Adrenal gland (tissue), 12 donors: ENCODE results near the gene SVOPL. TPM values are rescaled to one million over a fixed set of nuclear protein-coding genes. Genes with fewer than 3 reads are reported as not detected.

Experiments used
- DNase-seq, 7 donors: peaks; one replicate each; pipeline ENCODE4 v3.0.0-alpha.2; 2019 to 2020
- H3K27ac ChIP-seq, 5 donors: fragments of 200-600 bp; sonication (generic) in 4 of 5; 1 replicate in 3 of 5; 2 replicates in 2 of 5; pipeline versions ENCODE4 v1.5.1 to v1.8.0; 2016 to 2020; ENCODE audit warnings: mild to moderate bottlenecking in 1 of 5
- H3K27me3 ChIP-seq: fragments of 200-600 bp; 2 replicates; pipeline ENCODE4 v1.8.0; 2021
- H3K36me3 ChIP-seq, 2 donors: fragments of 200-600 bp; replicated peaks in 1 of 2; 1 replicate in 1 of 2; 2 replicates in 1 of 2; pipeline versions ENCODE4 v1.5.1 to v1.8.0; 2018 to 2022
- H3K4me1 ChIP-seq, 2 donors: fragments of 200-600 bp; replicated peaks in 1 of 2; 1 replicate in 1 of 2; 2 replicates in 1 of 2; pipeline versions ENCODE4 v1.5.1 to v1.8.0; 2018 to 2021
- H3K4me3 ChIP-seq, 4 donors: fragments of 200-600 bp; sonication (generic) in 3 of 4; one replicate each; pipeline ENCODE4 v1.5.1; 2016 to 2018
- H3K9me3 ChIP-seq, 3 donors: fragments of 200-600 bp; sonication (generic) in 1 of 3; replicated peaks in 1 of 3; 1 replicate in 2 of 3; 2 replicates in 1 of 3; pipeline versions ENCODE4 v1.5.1 to v1.8.0; 2016 to 2021
- POLR2A ChIP-seq, 2 donors: fragments of 450-650 bp; IDR thresholded peaks; one replicate each; pipeline ENCODE4 v1.6.1; 2017; ENCODE audit warnings: antibody characterized with exemption in 2 of 2, mild to moderate bottlenecking in 2 of 2, moderate library complexity in 1 of 2
- WGBS, 4 donors: extraction: QIAGEN DNeasy Blood & Tissue Kit in 2 of 4; methylation state at CpG; one replicate each; pipeline versions ENCODE4 v1.1.5 to v1.1.7; 2013 to 2017; 5-methylcytosine and 5-hydroxymethylcytosine counted together
- intact Hi-C, 2 donors: fragments of 100-400 bp; cut with DNase I; formaldehyde crosslinking; loops; one replicate each; pipeline versions ENCODE4 v1.14.1 to v1.15.0; 2022 to 2023
- polyA plus RNA-seq, 3 donors: library from polyadenylated mRNA; stranded (reverse); fragments of 200-250 nt in 2 of 3; fragments of 350-450 nt in 1 of 3; fragmentation: Illumina TruSeq in 1 of 3; extraction: RNeasy Lipid Tissue Mini Kit (QIAGEN cat#74804) in 1 of 3; gene quantifications; one replicate each; pipeline ENCODE4 v1.2.3, GENCODE V29; 2013 to 2014
- total RNA-seq, 9 donors: library from RNA; depleted of rRNA in 4 of 9; stranded (reverse); fragments of >200 nt in 4 of 9; fragments of 120-200 nt in 1 of 9; fragmentation: NEBNext Ultra II Directional in 1 of 9; extraction: Animal tissue kit (Norgen Biotek cat#: 25700) in 1 of 9; gene quantifications; one replicate each; pipeline versions ENCODE4 v1.1.0 to v1.2.4, GENCODE V29; 2013 to 2023
- TF ChIP-seq, protein P1 (sequence below), 6 experiments: fragments of 450-650 bp in 4 of 6; fragments of 200-600 bp in 2 of 6; sonication (generic) in 1 of 6; IDR thresholded peaks; 1 replicate in 5 of 6; 2 replicates in 1 of 6; pipeline versions ENCODE4 v1.5.1 to v1.8.0; 2016 to 2021; ENCODE audit warnings: antibody characterized with exemption in 6 of 6, mild to moderate bottlenecking in 2 of 6, moderate library complexity in 1 of 6
- donor health status: healthy with polysubstance abuse.
- donor health status: Bipolar disorder and iron deficiency.
- donor health status: DM: yes; HTN: yes; CAD: no.
- donor health status: DM: no; HTN: no; CAD: no.
- donor health status: DM: no; HTN: no; CAD: no.
- donor health status: DM: yes; HTN: yes; CAD: no.

Gene SVOPL
- total and polyA plus RNA-seq, 12 donors, result 0.54 to 4.8 (median 1.5) TPM

GRCh38 chr7:138608275-138608674 lies 92.9 kb downstream of the SVOPL start:
- intact Hi-C loops, result no loop called here
- DNase-seq, result no peak
- Histone ChIP-seq H3K9me3 (no peaks in the 10 kb centered on the region), H3K4me3 (no peak overlapping the region), H3K4me1 (peaks cover 6 to 8% of the 10 kb centered on the region in 2 donors), H3K27me3 (no peaks in the 10 kb centered on the region), H3K27ac (no peak overlapping the region), H3K36me3 (no peaks in the 10 kb centered on the region)
- TF ChIP-seq POLR2A (IDR thresholded peaks at IDR 0.05), result no peak
- TF ChIP-seq, protein P1, sequence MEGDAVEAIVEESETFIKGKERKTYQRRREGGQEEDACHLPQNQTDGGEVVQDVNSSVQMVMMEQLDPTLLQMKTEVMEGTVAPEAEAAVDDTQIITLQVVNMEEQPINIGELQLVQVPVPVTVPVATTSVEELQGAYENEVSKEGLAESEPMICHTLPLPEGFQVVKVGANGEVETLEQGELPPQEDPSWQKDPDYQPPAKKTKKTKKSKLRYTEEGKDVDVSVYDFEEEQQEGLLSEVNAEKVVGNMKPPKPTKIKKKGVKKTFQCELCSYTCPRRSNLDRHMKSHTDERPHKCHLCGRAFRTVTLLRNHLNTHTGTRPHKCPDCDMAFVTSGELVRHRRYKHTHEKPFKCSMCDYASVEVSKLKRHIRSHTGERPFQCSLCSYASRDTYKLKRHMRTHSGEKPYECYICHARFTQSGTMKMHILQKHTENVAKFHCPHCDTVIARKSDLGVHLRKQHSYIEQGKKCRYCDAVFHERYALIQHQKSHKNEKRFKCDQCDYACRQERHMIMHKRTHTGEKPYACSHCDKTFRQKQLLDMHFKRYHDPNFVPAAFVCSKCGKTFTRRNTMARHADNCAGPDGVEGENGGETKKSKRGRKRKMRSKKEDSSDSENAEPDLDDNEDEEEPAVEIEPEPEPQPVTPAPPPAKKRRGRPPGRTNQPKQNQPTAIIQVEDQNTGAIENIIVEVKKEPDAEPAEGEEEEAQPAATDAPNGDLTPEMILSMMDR (IDR thresholded peaks at IDR 0.05), result no peak
- WGBS, 4 donors, result 71 to 76% (median 73%) methylated on average over 12 of the region's 12 CpGs

- TF ChIP-seq, protein P1 (IDR thresholded peaks at IDR 0.05), result no peak
- TF ChIP-seq POLR2A (IDR thresholded peaks at IDR 0.05), result no peak
- 81 to 88% (median 83%) methylated on average over 11 of the region's 11 CpGs for WGBS, 4 donors
- H3K27me3 ChIP-seq, result no peaks in the 10 kb centered on the region
- peaks cover 6 to 8% of the 10 kb centered on the region in 2 donors for H3K4me1 ChIP-seq
- DNase-seq, result no peak
- no peaks in the 10 kb centered on the region for H3K36me3 ChIP-seq
- intact Hi-C loops, result no loop called here
- H3K27ac ChIP-seq, result no peak overlapping the region
- H3K9me3 ChIP-seq, result no peaks in the 10 kb centered on the region
- no peak overlapping the region for H3K4me3 ChIP-seq
Measured at GRCh38 chr7:138607216-138608126, 93.7 kb downstream of the SVOPL start.

- intact Hi-C loops, result no loop called here
- Histone ChIP-seq H3K4me1 (peaks cover 6 to 8% of the 10 kb centered on the region in 2 donors), H3K36me3 (no peaks in the 10 kb centered on the region), H3K4me3 (no peak overlapping the region), H3K27ac (no peak overlapping the region), H3K27me3 (no peaks in the 10 kb centered on the region), H3K9me3 (no peaks in the 10 kb centered on the region)
- no peak for TF ChIP-seq POLR2A (IDR thresholded peaks at IDR 0.05)
- TF ChIP-seq, protein P1 (IDR thresholded peaks at IDR 0.05), result no peak
- DNase-seq, result no peak
- WGBS, 4 donors, result 87 to 95% (median 95%) methylated on average over 3 of the region's 3 CpGs
Measured at GRCh38 chr7:138606236-138606635, 94.9 kb downstream of the SVOPL start.

DNA sequence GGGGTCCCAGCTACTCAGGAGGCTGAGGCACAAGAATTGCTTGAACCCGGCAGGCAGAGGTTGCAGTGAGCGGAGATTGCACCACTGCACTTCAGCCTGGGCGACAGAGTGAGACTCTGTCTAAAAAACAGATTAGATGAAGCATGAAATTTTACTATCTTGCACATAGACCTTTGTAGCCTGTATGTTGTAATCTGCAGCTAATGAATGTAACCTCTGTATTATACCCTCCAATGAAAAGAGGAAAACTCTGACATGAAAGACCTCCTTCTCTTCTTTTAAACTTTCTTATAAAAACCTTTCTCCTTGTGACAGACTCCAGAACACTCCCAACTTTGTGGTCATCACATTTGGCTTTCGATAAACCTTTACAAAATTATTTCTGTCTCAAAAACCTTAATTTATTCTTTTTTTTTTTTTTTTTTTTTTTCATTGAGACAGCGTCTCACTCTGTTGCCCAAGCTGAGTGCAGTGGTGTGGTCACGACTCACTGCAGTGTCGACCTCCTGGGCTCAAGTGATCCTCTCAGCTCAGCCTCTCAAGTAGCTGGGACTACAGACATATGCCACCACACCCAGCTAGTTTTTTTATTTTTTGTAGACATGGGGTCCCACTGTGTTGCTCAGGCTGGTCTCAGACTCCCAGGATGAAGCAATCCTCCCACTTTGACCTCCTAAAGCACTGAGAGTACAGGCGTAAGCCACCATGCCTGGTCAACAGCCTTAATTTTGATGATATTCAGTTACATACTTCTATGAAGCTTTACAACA lies 97.4 kb downstream of the SVOPL start:
- no peak for TF ChIP-seq POLR2A (IDR thresholded peaks at IDR 0.05)
- TF ChIP-seq, protein P1 (IDR thresholded peaks at IDR 0.05), result no peak
- 90 to 92% (median 91%) methylated on average over 8 of the region's 8 CpGs for WGBS, 4 donors
- DNase-seq, result no peak
- intact Hi-C loops, result no loop called here
- Histone ChIP-seq H3K4me3 (no peak overlapping the region), H3K27ac (no peak overlapping the region), H3K4me1 (no peaks in the 10 kb centered on the region), H3K27me3 (no peaks in the 10 kb centered on the region), H3K36me3 (no peaks in the 10 kb centered on the region), H3K9me3 (no peaks in the 10 kb centered on the region)
